Neural cell (in vitro differentiated cells): ENCODE measurements around the gene MRTFA. TPM values are rescaled to one million over a fixed set of nuclear protein-coding genes. Genes with fewer than 3 reads are reported as not detected.

Experiments used
- H2AFZ ChIP-seq: fragments of 200-600, 300-800 bp; sonication (generic), shearing (Covaris generic); 2 replicates; pipeline ENCODE4 v1.6.0; 2014; ENCODE audit warnings: low read depth, mild to moderate bottlenecking, antibody characterized with exemption, low read length, moderate library complexity
- H3F3A ChIP-seq: fragments of 200-600 bp; shearing (Covaris generic); 2 replicates; pipeline ENCODE4 v1.6.1; 2016; ENCODE audit warnings: mild to moderate bottlenecking, moderate library complexity, mixed read lengths, antibody characterized with exemption, low read length; ENCODE audit not compliant: insufficient read depth, poor library complexity, severe bottlenecking
- H3K27ac ChIP-seq: fragments of 200-600, 300-800 bp; sonication (generic), shearing (Covaris generic); 2 replicates; pipeline ENCODE4 v1.5.1; 2014; ENCODE audit warnings: mild to moderate bottlenecking, low read length, moderate library complexity
- H3K27me3 ChIP-seq: fragments of 300-800, 200-600 bp; sonication (generic), shearing (Covaris generic); 2 replicates; pipeline ENCODE4 v1.6.0; 2014; ENCODE audit warnings: mild to moderate bottlenecking, low read depth, low read length, moderate library complexity; ENCODE audit not compliant: insufficient read depth
- H3K36me3 ChIP-seq: fragments of 300-800, 200-600 bp; sonication (generic), shearing (Covaris generic); 2 replicates; pipeline ENCODE4 v1.5.1; 2014; ENCODE audit warnings: mild to moderate bottlenecking, antibody characterized with exemption, low read length, moderate library complexity; ENCODE audit not compliant: insufficient read depth
- H3K4me2 ChIP-seq: fragments of 300-800, 200-600 bp; sonication (generic), shearing (Covaris generic); 2 replicates; pipeline ENCODE4 v1.6.0; 2014; ENCODE audit warnings: mild to moderate bottlenecking, low read length
- H3K4me3 ChIP-seq: fragments of 300-800, 200-600 bp; sonication (generic), shearing (Covaris generic); 2 replicates; pipeline ENCODE4 v1.5.1; 2014; ENCODE audit warnings: mild to moderate bottlenecking, low read length, moderate library complexity
- H3K79me2 ChIP-seq: fragments of 200-600 bp; shearing (Covaris generic); replicated peaks from 2 replicates; pipeline ENCODE4 v1.6.0; 2014; ENCODE audit warnings: mild to moderate bottlenecking, low read length, moderate library complexity; ENCODE audit not compliant: insufficient read depth
- H3K9ac ChIP-seq: fragments of 300-800, 200-600 bp; sonication (generic), shearing (Covaris generic); 2 replicates; pipeline ENCODE4 v1.6.1; 2016; ENCODE audit warnings: mild to moderate bottlenecking, low read length, mixed read lengths
- H3K9me2 ChIP-seq: fragments of 200-600 bp; shearing (Covaris generic); 2 replicates; pipeline ENCODE4 v1.6.1; 2016; ENCODE audit warnings: mild to moderate bottlenecking, low read length, mixed read lengths; ENCODE audit not compliant: insufficient read depth
- H3K9me3 ChIP-seq: fragments of 200-600, 300-800 bp; sonication (generic), shearing (Covaris generic); 2 replicates; pipeline ENCODE4 v1.6.1; 2016; ENCODE audit warnings: mild to moderate bottlenecking, mixed run types, low read length, moderate library complexity, mixed read lengths
- H4K20me1 ChIP-seq: fragments of 200-600 bp; shearing (Covaris generic); 2 replicates; pipeline ENCODE4 v1.6.1; 2016; ENCODE audit warnings: mild to moderate bottlenecking, mixed run types; ENCODE audit not compliant: insufficient read depth
- EP300 ChIP-seq: fragments of 450-650 bp; conservative IDR thresholded peaks from 2 replicates; pipeline ENCODE4 v1.6.1; 2014; ENCODE audit warnings: antibody characterized with exemption, mild to moderate bottlenecking, moderate library complexity; ENCODE audit not compliant: poor library complexity, severe bottlenecking
- EZH2 ChIP-seq: fragments of 200-600, 300-800 bp; shearing (Covaris generic), sonication (generic); IDR thresholded peaks from 2 replicates; pipeline ENCODE4 v1.6.1; 2014; ENCODE audit warnings: antibody characterized with exemption, low read length, borderline replicate concordance, mild to moderate bottlenecking; ENCODE audit not compliant: insufficient read depth, poor library complexity, severe bottlenecking
- MXI1 ChIP-seq: fragments of 450-650 bp; conservative IDR thresholded peaks from 2 replicates; pipeline ENCODE4 v1.6.1; 2014; ENCODE audit warnings: antibody characterized with exemption, mild to moderate bottlenecking; ENCODE audit not compliant: poor library complexity, severe bottlenecking
- POLR2AphosphoS5 ChIP-seq: IDR thresholded peaks from 2 replicates; pipeline ENCODE4 v1.6.1; 2012
- RAD21 ChIP-seq: fragments of 450-650 bp; conservative IDR thresholded peaks from 2 replicates; pipeline ENCODE4 v1.6.1; 2014; ENCODE audit warnings: antibody characterized with exemption, mild to moderate bottlenecking, moderate library complexity
- SMC3 ChIP-seq: fragments of 450-650 bp; conservative IDR thresholded peaks from 2 replicates; pipeline ENCODE4 v1.6.1; 2014; ENCODE audit warnings: antibody characterized with exemption, mild to moderate bottlenecking, moderate library complexity; ENCODE audit not compliant: poor library complexity
- TAF1 ChIP-seq: IDR thresholded peaks from 2 replicates; pipeline ENCODE4 v1.6.1; 2012; ENCODE audit warnings: low read depth
- polyA plus RNA-seq: library from polyadenylated mRNA; depleted of rRNA; stranded (reverse); fragments of >200 nt; gene quantifications from 2 replicates; pipeline ENCODE4 v1.2.3, GENCODE V29; 2014
- TF ChIP-seq, protein P1 (sequence below): fragments of 450-650 bp; IDR thresholded peaks from 2 replicates; pipeline ENCODE4 v1.5.1; 2014; ENCODE audit warnings: antibody characterized with exemption, mild to moderate bottlenecking, moderate library complexity; ENCODE audit not compliant: poor library complexity, severe bottlenecking
- TF ChIP-seq, protein P2 (sequence below): IDR thresholded peaks from 2 replicates; pipeline ENCODE4 v1.6.1; 2012; ENCODE audit warnings: borderline replicate concordance

The MRTFA gene
- polyA plus RNA-seq, 1 donor from 2014 or later: 19.3 TPM

DNA sequence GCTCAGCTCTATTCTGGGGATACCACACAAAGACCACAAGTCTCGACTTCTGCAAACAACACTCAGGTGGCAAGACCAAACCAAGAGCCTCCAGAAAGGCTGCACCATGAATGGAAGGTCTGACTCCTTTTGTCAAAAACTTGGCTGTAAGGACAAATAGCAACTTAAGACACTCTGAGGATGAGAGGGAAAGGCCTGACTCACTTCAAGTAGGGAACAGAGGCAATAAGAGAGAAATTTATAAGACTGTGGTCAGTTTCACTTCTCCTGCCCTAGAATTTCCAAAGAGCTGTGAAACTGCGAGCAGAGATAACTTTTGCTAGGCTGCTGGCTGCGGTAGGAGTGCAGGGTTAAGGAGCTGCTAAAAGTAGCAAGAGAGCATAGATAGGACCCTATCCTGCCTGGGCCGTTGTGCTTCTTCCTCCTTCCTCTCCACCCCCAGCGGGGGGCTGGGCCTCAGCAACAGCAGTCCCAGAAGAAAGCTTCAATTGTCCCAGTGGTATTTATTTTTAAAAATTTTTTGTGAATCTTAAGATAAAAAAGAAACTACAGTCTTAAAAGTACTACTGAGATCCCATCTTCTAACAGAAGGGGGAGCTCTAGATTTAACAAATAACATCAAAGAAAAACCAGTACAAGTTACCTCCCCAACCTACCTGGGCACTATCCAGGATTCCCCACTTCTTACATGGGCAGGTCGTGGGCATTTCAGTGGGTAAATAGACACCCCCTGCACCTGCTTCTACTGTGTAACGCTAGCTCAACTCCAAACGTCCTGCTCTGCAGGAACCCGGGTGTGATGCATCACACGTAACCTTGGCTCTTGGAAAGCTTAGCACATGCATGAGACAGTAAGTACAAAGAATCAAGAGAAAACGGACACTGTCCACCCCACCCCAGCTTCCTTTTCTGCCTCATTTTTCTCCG lies 199.8 kb downstream of the MRTFA start:
- Histone ChIP-seq H4K20me1 (peaks cover 4% of the 10 kb centered on the region), H3K9me2 (no peaks in the 10 kb centered on the region), H3K4me2 (no peak overlapping the region), H3K27me3 (no peaks in the 10 kb centered on the region), H3F3A (no peaks in the 10 kb centered on the region), H3K36me3 (no peaks in the 10 kb centered on the region), H3K9ac (no peak overlapping the region), H3K9me3 (no peaks in the 10 kb centered on the region), H2AFZ (no peak overlapping the region), H3K79me2 (no peaks in the 10 kb centered on the region), H3K4me3 (no peak overlapping the region), H3K27ac (no peak overlapping the region)
- TF ChIP-seq RAD21 (peak; percentile 80), EP300 (no peak), POLR2AphosphoS5 (no peak), SMC3 (peak; percentile 86), EZH2 (no peak), TAF1 (no peak), MXI1 (no peak)
- TF ChIP-seq, protein P1, sequence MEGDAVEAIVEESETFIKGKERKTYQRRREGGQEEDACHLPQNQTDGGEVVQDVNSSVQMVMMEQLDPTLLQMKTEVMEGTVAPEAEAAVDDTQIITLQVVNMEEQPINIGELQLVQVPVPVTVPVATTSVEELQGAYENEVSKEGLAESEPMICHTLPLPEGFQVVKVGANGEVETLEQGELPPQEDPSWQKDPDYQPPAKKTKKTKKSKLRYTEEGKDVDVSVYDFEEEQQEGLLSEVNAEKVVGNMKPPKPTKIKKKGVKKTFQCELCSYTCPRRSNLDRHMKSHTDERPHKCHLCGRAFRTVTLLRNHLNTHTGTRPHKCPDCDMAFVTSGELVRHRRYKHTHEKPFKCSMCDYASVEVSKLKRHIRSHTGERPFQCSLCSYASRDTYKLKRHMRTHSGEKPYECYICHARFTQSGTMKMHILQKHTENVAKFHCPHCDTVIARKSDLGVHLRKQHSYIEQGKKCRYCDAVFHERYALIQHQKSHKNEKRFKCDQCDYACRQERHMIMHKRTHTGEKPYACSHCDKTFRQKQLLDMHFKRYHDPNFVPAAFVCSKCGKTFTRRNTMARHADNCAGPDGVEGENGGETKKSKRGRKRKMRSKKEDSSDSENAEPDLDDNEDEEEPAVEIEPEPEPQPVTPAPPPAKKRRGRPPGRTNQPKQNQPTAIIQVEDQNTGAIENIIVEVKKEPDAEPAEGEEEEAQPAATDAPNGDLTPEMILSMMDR: peak; percentile 78
- TF ChIP-seq, protein P2, sequence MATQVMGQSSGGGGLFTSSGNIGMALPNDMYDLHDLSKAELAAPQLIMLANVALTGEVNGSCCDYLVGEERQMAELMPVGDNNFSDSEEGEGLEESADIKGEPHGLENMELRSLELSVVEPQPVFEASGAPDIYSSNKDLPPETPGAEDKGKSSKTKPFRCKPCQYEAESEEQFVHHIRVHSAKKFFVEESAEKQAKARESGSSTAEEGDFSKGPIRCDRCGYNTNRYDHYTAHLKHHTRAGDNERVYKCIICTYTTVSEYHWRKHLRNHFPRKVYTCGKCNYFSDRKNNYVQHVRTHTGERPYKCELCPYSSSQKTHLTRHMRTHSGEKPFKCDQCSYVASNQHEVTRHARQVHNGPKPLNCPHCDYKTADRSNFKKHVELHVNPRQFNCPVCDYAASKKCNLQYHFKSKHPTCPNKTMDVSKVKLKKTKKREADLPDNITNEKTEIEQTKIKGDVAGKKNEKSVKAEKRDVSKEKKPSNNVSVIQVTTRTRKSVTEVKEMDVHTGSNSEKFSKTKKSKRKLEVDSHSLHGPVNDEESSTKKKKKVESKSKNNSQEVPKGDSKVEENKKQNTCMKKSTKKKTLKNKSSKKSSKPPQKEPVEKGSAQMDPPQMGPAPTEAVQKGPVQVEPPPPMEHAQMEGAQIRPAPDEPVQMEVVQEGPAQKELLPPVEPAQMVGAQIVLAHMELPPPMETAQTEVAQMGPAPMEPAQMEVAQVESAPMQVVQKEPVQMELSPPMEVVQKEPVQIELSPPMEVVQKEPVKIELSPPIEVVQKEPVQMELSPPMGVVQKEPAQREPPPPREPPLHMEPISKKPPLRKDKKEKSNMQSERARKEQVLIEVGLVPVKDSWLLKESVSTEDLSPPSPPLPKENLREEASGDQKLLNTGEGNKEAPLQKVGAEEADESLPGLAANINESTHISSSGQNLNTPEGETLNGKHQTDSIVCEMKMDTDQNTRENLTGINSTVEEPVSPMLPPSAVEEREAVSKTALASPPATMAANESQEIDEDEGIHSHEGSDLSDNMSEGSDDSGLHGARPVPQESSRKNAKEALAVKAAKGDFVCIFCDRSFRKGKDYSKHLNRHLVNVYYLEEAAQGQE: no peak

DNA sequence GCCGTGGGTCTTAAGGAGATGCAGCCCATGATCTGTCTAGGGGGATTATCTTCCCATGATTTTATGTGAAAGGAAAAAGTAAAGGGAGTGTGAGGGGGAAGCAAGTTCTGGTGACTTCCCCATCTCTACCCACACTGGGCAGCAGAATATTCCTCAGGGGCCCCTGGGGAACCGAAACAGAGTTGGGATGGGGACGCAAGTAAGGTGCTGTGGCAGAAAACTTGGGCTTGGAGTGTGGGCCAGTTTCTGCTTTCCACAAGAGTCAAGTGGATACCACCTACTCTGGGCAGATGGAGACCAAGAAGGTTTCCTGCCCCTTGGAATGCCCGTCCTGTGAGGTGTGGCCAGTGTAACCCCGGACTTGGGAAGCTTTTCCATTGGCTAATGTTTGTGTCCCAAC lies 201.8 kb downstream of the MRTFA start:
- Histone ChIP-seq H3K36me3 (no peaks in the 10 kb centered on the region), H3K9me2 (no peaks in the 10 kb centered on the region), H3F3A (no peaks in the 10 kb centered on the region), H4K20me1 (peaks cover 4% of the 10 kb centered on the region), H3K79me2 (no peaks in the 10 kb centered on the region), H2AFZ (no peak overlapping the region), H3K9ac (no peak overlapping the region), H3K27ac (no peak overlapping the region), H3K27me3 (no peaks in the 10 kb centered on the region), H3K4me2 (no peak overlapping the region), H3K4me3 (no peak overlapping the region), H3K9me3 (no peaks in the 10 kb centered on the region)
- TF ChIP-seq RAD21: no peak
- TF ChIP-seq EZH2: no peak
- no peak for TF ChIP-seq MXI1
- TF ChIP-seq, protein P1: no peak
- TF ChIP-seq EP300: no peak
- no peak for TF ChIP-seq SMC3
